ENCODE measurements around the gene WDR12. TPM values are rescaled to one million over a fixed set of nuclear protein-coding genes. Genes with fewer than 3 reads are reported as not detected.

The WDR12 gene
- total RNA-seq = 33.9 TPM

DNA sequence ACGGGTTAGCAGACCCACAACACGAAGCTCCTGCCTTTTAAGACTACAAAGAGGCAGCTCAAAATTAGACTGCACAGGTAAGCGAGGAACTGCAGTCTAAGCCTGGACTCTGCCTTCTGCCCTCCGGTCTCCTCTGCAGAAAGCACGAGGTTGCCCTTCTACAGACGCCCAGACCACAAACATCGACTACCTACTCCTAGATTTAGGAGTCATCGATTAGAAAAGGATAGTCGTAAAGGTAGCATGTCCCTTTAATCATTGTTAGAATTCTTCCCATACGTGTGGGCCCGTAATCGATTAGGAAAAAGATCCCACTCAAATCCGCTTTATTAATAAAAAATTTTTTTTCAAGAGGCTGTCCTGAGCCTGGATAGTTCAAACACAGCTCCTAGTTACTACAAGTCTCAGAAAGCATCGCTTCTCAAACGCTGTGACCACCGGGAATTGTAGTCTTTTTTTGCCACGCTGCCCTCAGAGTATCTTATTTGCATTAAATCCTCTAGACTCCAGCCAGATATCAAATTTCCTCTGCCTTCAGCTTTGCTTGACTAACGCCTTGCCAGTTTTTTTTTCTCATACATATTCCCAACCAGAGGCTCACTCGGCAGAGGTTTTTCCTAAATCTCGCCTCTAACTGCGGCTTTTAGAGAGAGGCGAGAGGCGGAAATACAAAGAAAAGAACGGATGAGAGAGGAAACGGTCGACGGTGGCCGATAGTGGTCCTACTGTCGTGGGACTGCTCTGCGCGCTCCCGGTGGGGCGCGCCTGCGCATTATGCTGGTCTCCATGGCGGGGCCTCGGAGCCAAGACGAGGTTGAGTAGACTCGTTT is at the start of gene WDR12, which contains the start of gene CARF:
Gene WDR12, minus strand, starts transcription at position 162 of the 830 bp plus-strand sequence. CDS start 197 bp downstream, outside the sequence.
Gene CARF, plus strand, starts transcription at position 764 of the 830 bp plus-strand sequence. CDS start 29,628 bp downstream, outside the sequence.

DNA sequence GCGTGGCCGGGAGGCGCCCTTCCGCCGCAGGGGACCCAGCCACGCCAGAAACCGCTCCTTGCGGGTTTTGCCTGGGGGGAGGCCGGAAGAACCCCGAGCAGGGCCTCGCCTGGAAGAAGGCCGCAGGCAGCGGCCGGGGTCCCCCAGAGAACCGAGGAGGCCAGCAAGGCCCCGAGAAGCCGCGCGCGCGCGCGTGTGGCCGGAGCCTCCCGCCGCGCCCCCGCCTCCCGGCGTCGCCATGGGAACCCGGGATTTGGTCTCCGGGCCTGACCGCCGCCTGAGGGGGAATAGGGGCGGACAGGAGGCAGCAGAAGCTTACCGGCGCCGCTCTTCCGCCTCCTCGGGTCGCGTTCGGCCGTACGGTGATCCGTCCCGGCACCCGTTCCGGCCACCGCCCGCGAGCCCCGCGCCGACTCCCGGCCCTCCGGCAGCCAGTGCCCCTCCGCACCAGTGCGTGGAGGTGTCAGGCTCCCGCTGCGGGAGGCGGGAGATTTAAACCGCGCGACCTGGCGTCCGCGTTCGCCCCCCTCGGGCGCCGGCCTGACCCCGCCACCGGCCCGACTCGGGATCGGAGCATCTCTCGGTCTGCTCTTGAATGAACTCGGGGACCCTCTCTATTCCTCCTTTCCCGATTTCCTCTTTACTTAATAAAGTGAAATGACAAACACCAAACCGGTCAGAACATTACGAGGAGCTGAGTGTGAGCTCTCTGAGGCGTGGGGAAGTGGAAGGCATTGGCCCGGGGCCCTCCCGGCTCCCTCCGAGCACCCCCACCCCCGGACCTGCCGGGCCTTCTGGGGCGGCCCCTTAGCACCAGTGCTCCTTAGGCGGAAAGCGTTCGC is 40.0 kb downstream of the WDR12 start, which contains the start of gene ICA1L:
Gene ICA1L, minus strand, starts transcription at position 467 of the 842 bp plus-strand sequence. CDS start 42,757 bp downstream, outside the sequence.

Other genes starting within 250 kb of the WDR12 start
- 20.7 TPM for gene ICA1L, start 39.9 kb downstream of the WDR12 start, total RNA-seq
- 16.1 TPM for gene CARF, start 602 bp upstream of the WDR12 start, total RNA-seq
- 62.8 TPM for gene NBEAL1, start 103.2 kb upstream of the WDR12 start, total RNA-seq